Transverse colon (tissue), 4 donors: ENCODE data around the gene IGSF21.

ENCODE experiments used
- EP300 ChIP-seq: sonication (generic); formaldehyde crosslinking; IDR thresholded peaks from one replicate; pipeline ENCODE4 v1.6.1; 2017; ENCODE audit warnings: antibody characterized with exemption, low read depth
- POLR2A ChIP-seq: fragments of 450-650 bp; IDR thresholded peaks from one replicate; pipeline ENCODE4 v1.6.1; 2016; ENCODE audit warnings: antibody characterized with exemption, mild to moderate bottlenecking, moderate library complexity
- POLR2AphosphoS5 ChIP-seq, 3 donors: sonication (generic); formaldehyde crosslinking; IDR thresholded peaks; one replicate each; pipeline ENCODE4 v1.6.1; 2016; ENCODE audit warnings: antibody characterized with exemption in 3 of 3
- TF ChIP-seq, protein P1 (sequence below), 5 experiments: fragments of 200-600 bp in 3 of 5; fragments of 450-650 bp in 2 of 5; sonication (generic) in 3 of 5; IDR thresholded peaks; 1 replicate in 2 of 5; 2 replicates in 3 of 5; pipeline ENCODE4 v1.5.1; 2016 to 2017; ENCODE audit warnings: antibody characterized with exemption in 5 of 5, inconsistent platforms in 3 of 5, mild to moderate bottlenecking in 2 of 5, moderate library complexity in 1 of 5

GRCh38 chr1:18282851-18283600 lies 175.4 kb downstream of the IGSF21 start:
- TF ChIP-seq POLR2AphosphoS5 (IDR thresholded peaks at IDR 0.05) (no peak), POLR2A (no peak), EP300 (no peak)
- TF ChIP-seq, protein P1, sequence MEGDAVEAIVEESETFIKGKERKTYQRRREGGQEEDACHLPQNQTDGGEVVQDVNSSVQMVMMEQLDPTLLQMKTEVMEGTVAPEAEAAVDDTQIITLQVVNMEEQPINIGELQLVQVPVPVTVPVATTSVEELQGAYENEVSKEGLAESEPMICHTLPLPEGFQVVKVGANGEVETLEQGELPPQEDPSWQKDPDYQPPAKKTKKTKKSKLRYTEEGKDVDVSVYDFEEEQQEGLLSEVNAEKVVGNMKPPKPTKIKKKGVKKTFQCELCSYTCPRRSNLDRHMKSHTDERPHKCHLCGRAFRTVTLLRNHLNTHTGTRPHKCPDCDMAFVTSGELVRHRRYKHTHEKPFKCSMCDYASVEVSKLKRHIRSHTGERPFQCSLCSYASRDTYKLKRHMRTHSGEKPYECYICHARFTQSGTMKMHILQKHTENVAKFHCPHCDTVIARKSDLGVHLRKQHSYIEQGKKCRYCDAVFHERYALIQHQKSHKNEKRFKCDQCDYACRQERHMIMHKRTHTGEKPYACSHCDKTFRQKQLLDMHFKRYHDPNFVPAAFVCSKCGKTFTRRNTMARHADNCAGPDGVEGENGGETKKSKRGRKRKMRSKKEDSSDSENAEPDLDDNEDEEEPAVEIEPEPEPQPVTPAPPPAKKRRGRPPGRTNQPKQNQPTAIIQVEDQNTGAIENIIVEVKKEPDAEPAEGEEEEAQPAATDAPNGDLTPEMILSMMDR (IDR thresholded peaks at IDR 0.05): no peak
